HepG2 (cell line): ENCODE measurements around the gene GTF2B. TPM values are rescaled to one million over a fixed set of nuclear protein-coding genes. Genes with fewer than 3 reads are reported as not detected.
A peak's percentile ranks its signal among the peaks of the same experiment; 100 is the strongest.

Experiments used
- ARNT2 ChIP-seq: sonication (generic); formaldehyde crosslinking; IDR thresholded peaks from 2 replicates; pipeline ENCODE4 v1.8.0; 2022; ENCODE audit warnings: mild to moderate bottlenecking, low read depth, missing genetic modification reagents, moderate library complexity
- CHD2 ChIP-seq: IDR thresholded peaks from 2 replicates; pipeline ENCODE4 v1.6.1; 2011; ENCODE audit warnings: low read depth, low read length, improper control_type of control experiment
- CHD4 ChIP-seq: fragments of 200-600 bp; sonication (generic); IDR thresholded peaks from 2 replicates; pipeline ENCODE4 v1.7.0; 2017; ENCODE audit warnings: mild to moderate bottlenecking, low read length, borderline replicate concordance
- FOSL2 ChIP-seq: sonication (generic); formaldehyde crosslinking; IDR thresholded peaks from 2 replicates; pipeline ENCODE4 v1.4.0; 2020; ENCODE audit warnings: missing genetic modification reagents
- HIC2 ChIP-seq: sonication (generic); formaldehyde crosslinking; IDR thresholded peaks from 2 replicates; pipeline ENCODE4 v1.9.0; 2022; ENCODE audit warnings: low read depth, missing genetic modification reagents
- KAT7 ChIP-seq: IDR thresholded peaks from 2 replicates; pipeline ENCODE4 v1.6.1; 2018; ENCODE audit warnings: borderline replicate concordance, missing compliant biosample characterization
- NR1H2 ChIP-seq: sonication (generic); formaldehyde crosslinking; IDR thresholded peaks from 2 replicates; pipeline ENCODE4 v1.8.1; 2022; ENCODE audit warnings: low read depth, missing genetic modification reagents, borderline replicate concordance
- NR2F2 ChIP-seq: IDR thresholded peaks from 2 replicates; pipeline ENCODE4 v1.6.1; 2012; ENCODE audit warnings: low read depth, inconsistent platforms, borderline replicate concordance
- RBM39 ChIP-seq: fragments of 200-400 bp; formaldehyde crosslinking; IDR thresholded peaks from one replicate; pipeline ENCODE4 v1.6.1; 2018; ENCODE audit warnings: antibody characterized with exemption, mild to moderate bottlenecking, low read depth, low read length; ENCODE audit not compliant: poor library complexity, severe bottlenecking
- SMC3 ChIP-seq: IDR thresholded peaks from 2 replicates; pipeline ENCODE4 v1.6.1; 2011; ENCODE audit warnings: low read length, improper control_type of control experiment
- SNRNP70 ChIP-seq: fragments of 200-400 bp; formaldehyde crosslinking; IDR thresholded peaks from 2 replicates; pipeline ENCODE4 v1.6.1; 2017; ENCODE audit warnings: mild to moderate bottlenecking, low read depth, low read length, moderate library complexity
- SOX6 ChIP-seq, 2 experiments: fragments of 450-650 bp in 1 of 2; sonication (generic) in 1 of 2; formaldehyde crosslinking in 1 of 2; IDR thresholded peaks; 2 replicates each; pipeline versions ENCODE4 v1.4.0 to v1.6.1; 2017 to 2020; ENCODE audit warnings: antibody characterized with exemption in 1 of 2, mild to moderate bottlenecking in 1 of 2, missing genetic modification reagents in 1 of 2
- U2AF2 ChIP-seq: fragments of 200-400 bp; formaldehyde crosslinking; IDR thresholded peaks from 2 replicates; pipeline ENCODE4 v1.6.1; 2017; ENCODE audit warnings: low read depth, mild to moderate bottlenecking, low read length
- ZBTB46 ChIP-seq: sonication (generic); formaldehyde crosslinking; IDR thresholded peaks from 2 replicates; pipeline ENCODE4 v1.4.0; 2020; ENCODE audit warnings: mild to moderate bottlenecking, missing genetic modification reagents, borderline replicate concordance
- ZC3H13 ChIP-seq: sonication (generic); formaldehyde crosslinking; IDR thresholded peaks from 2 replicates; pipeline ENCODE4 v1.8.1; 2023; ENCODE audit warnings: mild to moderate bottlenecking, missing genetic modification reagents, moderate library complexity
- ZNF234 ChIP-seq: sonication (generic); formaldehyde crosslinking; conservative IDR thresholded peaks from 2 replicates; pipeline ENCODE4 v1.5.1; 2020; ENCODE audit warnings: mild to moderate bottlenecking, missing genetic modification reagents
- ZNF576 ChIP-seq: sonication (generic); formaldehyde crosslinking; IDR thresholded peaks from 2 replicates; pipeline ENCODE4 v1.4.0; 2020; ENCODE audit warnings: mild to moderate bottlenecking, missing genetic modification reagents
- polyA plus RNA-seq, 8 experiments: library from polyadenylated mRNA; depleted of rRNA in 3 of 8; stranded (reverse) in 7 of 8; unstranded in 1 of 8; fragments of >200 nt; fragmentation: Illumina TruSeq in 4 of 8; extraction: Trizol in 4 of 8; gene quantifications; 2 replicates each; pipeline versions ENCODE4 v1.2.1 to v1.2.3, GENCODE V29; 2011 to 2016; ENCODE audit warnings: low read depth in 4 of 8, missing spikeins in 1 of 8, mixed read lengths in 1 of 8; ENCODE audit not compliant: insufficient read depth in 1 of 8
- total RNA-seq, 5 experiments: library from RNA; depleted of rRNA; stranded (reverse); fragments of >200 nt; fragmentation: Illumina TruSeq; extraction: Trizol; gene quantifications; 2 replicates each; pipeline ENCODE4 v1.2.3, GENCODE V29; 2016; ENCODE audit warnings: low read depth in 1 of 5
- TF ChIP-seq, protein P1 (sequence below): sonication (generic); formaldehyde crosslinking; IDR thresholded peaks from 2 replicates; pipeline ENCODE4 v1.5.1; 2020; ENCODE audit warnings: missing genetic modification reagents, mild to moderate bottlenecking, borderline replicate concordance
- TF ChIP-seq, protein P2 (sequence below): sonication (generic); formaldehyde crosslinking; IDR thresholded peaks from 2 replicates; pipeline ENCODE4 v1.8.1; 2022; ENCODE audit warnings: low read depth, mild to moderate bottlenecking, missing genetic modification reagents

Gene GTF2B
- total and polyA plus RNA-seq, 2 of the 13 experiments (the other 11 are each of a cell fraction or from before 2014, with no cell fraction given), result 31.5 to 43.4 TPM

DNA sequence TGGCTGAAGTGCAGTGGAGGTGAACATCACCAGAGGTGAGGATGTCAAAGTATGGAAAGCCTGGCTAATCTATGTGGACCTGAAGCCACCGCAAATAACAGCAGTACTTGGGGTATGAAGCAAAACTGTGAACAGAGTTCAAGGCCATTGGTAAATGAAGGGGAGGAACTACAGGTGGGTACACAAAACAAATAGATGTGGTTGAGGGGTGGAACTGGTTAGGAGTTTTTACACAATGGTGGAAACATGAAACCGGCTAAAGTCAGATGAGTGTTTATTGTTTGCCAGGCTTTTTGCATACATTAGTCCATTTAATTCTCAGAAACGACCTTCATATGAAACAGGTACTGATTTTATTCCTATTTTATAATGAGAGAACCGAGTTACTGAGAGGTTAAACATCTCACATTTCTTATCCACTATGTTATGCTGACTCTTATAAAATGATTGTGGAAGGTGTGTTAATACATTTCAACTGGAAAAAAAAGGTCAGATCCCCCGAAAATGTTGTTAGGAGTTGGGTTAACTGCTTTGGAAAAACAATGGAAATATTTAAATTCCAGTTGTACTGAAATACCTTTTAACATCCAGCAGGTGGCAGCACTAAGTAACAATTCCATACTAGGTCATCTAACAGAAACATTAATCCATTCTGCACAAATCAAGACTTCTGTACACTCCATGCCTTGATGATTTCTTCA lies 44.3 kb upstream of the GTF2B start (continued):
- TF ChIP-seq ZBTB46 (CRISPR knock-in tag) (no peak), ZC3H13 (no peak), NR1H2 (no peak), CHD4 (no peak; the same call in 1 of the 2 replicates), ZNF234 (CRISPR knock-in tag) (no peak), SMC3 (0 out of 2 replicates have a peak, but pooled peaks have one; percentile 2), SOX6 (IDR thresholded peaks at IDR 0.05) (no peak), SOX6 (CRISPR knock-in tag; IDR thresholded peaks at IDR 0.05) (peak; percentile 96), ZNF576 (CRISPR knock-in tag) (no peak), FOSL2 (CRISPR knock-in tag) (0 out of 2 replicates have a peak, but pooled peaks have one; percentile 24), CHD2 (no peak), U2AF2 (no peak), HIC2 (CRISPR knock-in tag) (no peak), NR2F2 (0 out of 2 replicates have a peak, but pooled peaks have one; percentile 35), SNRNP70 (no peak), RBM39 (no peak), KAT7 (CRISPR knock-in tag) (peak; percentile 55; the same call in 1 of the 2 replicates), ARNT2 (no peak)
- TF ChIP-seq, protein P1, sequence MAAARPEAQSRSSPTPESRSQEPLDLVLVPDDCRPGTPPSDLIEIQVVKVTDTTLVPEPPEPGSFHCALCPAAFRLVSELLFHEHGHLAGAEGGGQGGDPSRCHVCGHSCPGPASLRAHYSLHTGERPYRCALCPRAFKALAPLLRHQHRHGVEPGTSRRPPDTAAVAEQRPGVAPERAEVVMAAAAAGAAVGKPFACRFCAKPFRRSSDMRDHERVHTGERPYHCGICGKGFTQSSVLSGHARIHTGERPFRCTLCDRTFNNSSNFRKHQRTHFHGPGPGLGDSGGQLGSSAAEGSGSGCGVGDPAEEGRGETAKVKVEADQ (CRISPR knock-in tag), result peak; percentile 48; the same call in 1 of the 2 replicates
- TF ChIP-seq, protein P2, sequence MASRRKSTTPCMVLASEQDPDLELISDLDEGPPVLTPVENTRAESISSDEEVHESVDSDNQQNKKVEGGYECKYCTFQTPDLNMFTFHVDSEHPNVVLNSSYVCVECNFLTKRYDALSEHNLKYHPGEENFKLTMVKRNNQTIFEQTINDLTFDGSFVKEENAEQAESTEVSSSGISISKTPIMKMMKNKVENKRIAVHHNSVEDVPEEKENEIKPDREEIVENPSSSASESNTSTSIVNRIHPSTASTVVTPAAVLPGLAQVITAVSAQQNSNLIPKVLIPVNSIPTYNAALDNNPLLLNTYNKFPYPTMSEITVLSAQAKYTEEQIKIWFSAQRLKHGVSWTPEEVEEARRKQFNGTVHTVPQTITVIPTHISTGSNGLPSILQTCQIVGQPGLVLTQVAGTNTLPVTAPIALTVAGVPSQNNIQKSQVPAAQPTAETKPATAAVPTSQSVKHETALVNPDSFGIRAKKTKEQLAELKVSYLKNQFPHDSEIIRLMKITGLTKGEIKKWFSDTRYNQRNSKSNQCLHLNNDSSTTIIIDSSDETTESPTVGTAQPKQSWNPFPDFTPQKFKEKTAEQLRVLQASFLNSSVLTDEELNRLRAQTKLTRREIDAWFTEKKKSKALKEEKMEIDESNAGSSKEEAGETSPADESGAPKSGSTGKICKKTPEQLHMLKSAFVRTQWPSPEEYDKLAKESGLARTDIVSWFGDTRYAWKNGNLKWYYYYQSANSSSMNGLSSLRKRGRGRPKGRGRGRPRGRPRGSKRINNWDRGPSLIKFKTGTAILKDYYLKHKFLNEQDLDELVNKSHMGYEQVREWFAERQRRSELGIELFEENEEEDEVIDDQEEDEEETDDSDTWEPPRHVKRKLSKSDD (CRISPR knock-in tag), result no peak
